Naive B cell (primary cell): Measurements from ENCODE around the gene PARN. TPM values are rescaled to one million over a fixed set of nuclear protein-coding genes. Genes with fewer than 3 reads are reported as not detected.
"Not testable (repeated sequence)": the region's sequence is repeated elsewhere in the genome, so short reads cannot be mapped to it uniquely, and the experiment has no call there.

Experiments used
- ATAC-seq, 2 donors: fragments of 150-1000 bp; cut with Tn5 transposase; 2 replicates each; pipeline ENCODE4 v1.10.0; 2021; ENCODE audit warnings: low read depth in 2 of 2, mild to moderate bottlenecking in 2 of 2, moderate library complexity in 2 of 2
- DNase-seq: peaks from one replicate; pipeline ENCODE4 v3.0.0; 2022
- H3K27ac Mint-ChIP-seq, 6 donors: one replicate each; pipeline ENCODE4 v1.8.0; 2020 to 2022; ENCODE audit warnings: mild to moderate bottlenecking in 6 of 6, mixed read lengths in 6 of 6, moderate library complexity in 5 of 6, inconsistent platforms in 2 of 6
- H3K27me3 Mint-ChIP-seq, 3 donors: one replicate each; pipeline ENCODE4 v1.8.0; 2021 to 2022; ENCODE audit warnings: mixed read lengths in 3 of 3, mild to moderate bottlenecking in 1 of 3
- H3K36me3 Mint-ChIP-seq, 2 donors: one replicate each; pipeline ENCODE4 v1.8.0; 2020 to 2022; ENCODE audit warnings: mixed read lengths in 2 of 2, inconsistent platforms in 1 of 2, mild to moderate bottlenecking in 1 of 2
- H3K4me1 Mint-ChIP-seq, 3 donors: one replicate each; pipeline ENCODE4 v1.8.0; 2020 to 2022; ENCODE audit warnings: mixed read lengths in 3 of 3, inconsistent platforms in 1 of 3, mild to moderate bottlenecking in 1 of 3, moderate library complexity in 1 of 3
- H3K4me3 Mint-ChIP-seq, 8 donors: one replicate each; pipeline ENCODE4 v1.8.0; 2020 to 2022; ENCODE audit warnings: mild to moderate bottlenecking in 8 of 8, mixed read lengths in 8 of 8, moderate library complexity in 8 of 8, inconsistent platforms in 2 of 8
- H3K9me3 Mint-ChIP-seq, 7 donors: one replicate each; pipeline ENCODE4 v1.8.0; 2020 to 2022; ENCODE audit warnings: mixed read lengths in 7 of 7, mild to moderate bottlenecking in 5 of 7, inconsistent platforms in 2 of 7, moderate library complexity in 1 of 7
- polyA plus RNA-seq, 6 donors: library from polyadenylated mRNA; unstranded; fragments of 300-500 nt; fragmentation: Illumina TruSeq; gene quantifications; one replicate each; pipeline ENCODE4 v1.2.3, GENCODE V29; 2021; ENCODE audit warnings: low read depth in 6 of 6

The PARN gene
- polyA plus RNA-seq, 6 donors from 2014 or later: 43.7 to 64.7 (median 55.4) TPM

DNA sequence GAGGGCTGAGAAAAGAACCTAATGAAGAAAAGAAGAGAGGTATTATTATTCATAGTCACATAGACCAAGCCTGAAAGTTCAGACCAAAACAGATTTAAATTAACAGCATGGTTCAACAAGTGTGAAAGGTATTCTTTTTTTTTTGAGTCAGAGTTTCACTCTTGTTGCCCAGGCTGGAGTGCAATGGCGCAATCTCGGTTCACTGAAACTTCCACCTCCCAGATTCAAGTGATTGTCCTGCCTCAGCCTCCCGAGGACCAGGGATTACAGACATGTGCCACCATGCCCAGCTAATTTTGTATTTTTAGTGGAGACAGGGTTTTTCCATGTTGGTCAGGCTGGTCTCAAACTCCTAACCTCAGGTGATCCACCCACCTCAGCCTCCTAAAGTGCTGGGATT lies 49.1 kb downstream of the PARN start:
- peak overlapping the region in 1 of 6 donors; percentile 49 for H3K27ac Mint-ChIP-seq
- not testable (repeated sequence) for H3K9me3 Mint-ChIP-seq, H3K4me1 Mint-ChIP-seq

DNA sequence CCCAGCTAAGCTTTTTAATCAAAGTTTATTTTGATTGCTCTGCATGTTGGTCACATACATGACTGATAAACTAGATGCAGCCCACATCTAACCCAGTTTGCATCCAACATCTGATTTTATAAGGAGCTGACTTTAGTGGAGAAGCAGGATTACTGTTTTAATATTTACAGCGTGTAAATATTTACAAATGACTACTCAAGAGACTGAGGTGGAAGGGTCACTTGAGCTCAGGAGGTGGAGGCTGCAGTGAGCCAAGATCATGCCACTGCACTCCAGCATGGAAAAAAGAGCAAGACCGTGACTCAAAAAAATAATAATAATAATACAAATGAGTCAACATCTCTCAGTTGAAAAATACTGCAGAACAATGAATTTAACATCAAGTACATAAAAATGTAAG lies 50.8 kb downstream of the PARN start:
- H3K27me3 Mint-ChIP-seq: no peaks in the 10 kb centered on the region
- no peak overlapping the region for H3K4me3 Mint-ChIP-seq
- no peaks in the 10 kb centered on the region for H3K4me1 Mint-ChIP-seq
- ATAC-seq (no peak), DNase-seq (no peak)
- H3K27ac Mint-ChIP-seq: no peak overlapping the region
- peaks cover 0 to 7% (median 1%) of the 10 kb centered on the region in 7 donors for H3K9me3 Mint-ChIP-seq
- peaks cover 27 to 29% of the 10 kb centered on the region in 2 donors for H3K36me3 Mint-ChIP-seq

More for the DNA sequence above, 49.1 kb downstream of the PARN start:
- H3K4me3 Mint-ChIP-seq, DNase-seq, ATAC-seq, H3K27me3 Mint-ChIP-seq: not testable (repeated sequence)
- peaks cover 10 to 19% of the 10 kb centered on the region in 2 donors for H3K36me3 Mint-ChIP-seq

DNA sequence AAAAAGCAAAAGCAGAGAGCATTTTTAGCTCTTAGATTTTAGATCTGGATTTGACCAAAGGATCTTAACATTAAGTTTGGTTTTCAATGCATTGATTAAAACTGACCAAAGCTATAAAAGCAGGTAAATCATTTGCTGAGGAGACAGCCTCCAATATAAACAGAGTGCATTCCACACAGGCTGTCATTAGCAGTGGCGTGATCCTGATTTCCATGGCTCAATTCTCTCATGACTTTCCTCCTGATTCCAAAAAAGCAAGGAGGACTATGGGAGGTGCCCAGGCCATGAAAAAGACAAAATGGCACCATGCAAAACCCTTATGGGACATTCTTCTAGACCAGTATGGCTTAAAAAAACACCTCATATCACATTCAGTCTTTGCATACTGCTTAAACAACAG lies 53.5 kb downstream of the PARN start:
- ATAC-seq (no peak), DNase-seq (no peak)
- Mint-ChIP-seq H3K27ac (no peak overlapping the region), H3K36me3 (peaks cover 26 to 37% of the 10 kb centered on the region in 2 donors), H3K27me3 (no peaks in the 10 kb centered on the region), H3K4me1 (no peaks in the 10 kb centered on the region), H3K9me3 (peaks cover 0 to 10% (median 1%) of the 10 kb centered on the region in 7 donors), H3K4me3 (no peak overlapping the region)

DNA sequence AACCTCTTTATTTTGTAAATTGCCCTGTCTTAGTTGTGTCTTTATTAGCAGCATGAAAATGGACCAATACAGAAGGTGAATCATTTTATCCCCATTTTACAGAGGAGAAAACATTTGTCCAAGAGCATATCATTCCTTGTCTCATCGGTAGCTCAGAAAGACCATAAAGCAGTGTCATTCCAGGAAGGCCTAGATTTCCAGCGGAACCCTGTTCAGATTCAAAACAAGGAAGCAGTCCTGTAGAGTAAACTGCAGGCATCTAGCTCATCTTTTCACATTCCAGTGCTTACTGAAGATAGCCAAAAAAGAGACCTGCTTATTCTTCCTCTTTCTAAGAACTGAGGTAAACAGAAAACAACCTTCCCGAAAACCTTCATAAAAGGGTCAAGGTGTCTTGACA lies 54.0 kb downstream of the PARN start:
- Mint-ChIP-seq H3K9me3 (peaks cover 0 to 10% (median 1%) of the 10 kb centered on the region in 7 donors), H3K36me3 (peaks cover 26 to 37% of the 10 kb centered on the region in 2 donors), H3K27me3 (no peaks in the 10 kb centered on the region), H3K4me3 (peak overlapping the region in 1 of 8 donors; percentile 18), H3K27ac (no peak overlapping the region), H3K4me1 (no peaks in the 10 kb centered on the region)
- ATAC-seq: no peak
- DNase-seq: no peak

DNA sequence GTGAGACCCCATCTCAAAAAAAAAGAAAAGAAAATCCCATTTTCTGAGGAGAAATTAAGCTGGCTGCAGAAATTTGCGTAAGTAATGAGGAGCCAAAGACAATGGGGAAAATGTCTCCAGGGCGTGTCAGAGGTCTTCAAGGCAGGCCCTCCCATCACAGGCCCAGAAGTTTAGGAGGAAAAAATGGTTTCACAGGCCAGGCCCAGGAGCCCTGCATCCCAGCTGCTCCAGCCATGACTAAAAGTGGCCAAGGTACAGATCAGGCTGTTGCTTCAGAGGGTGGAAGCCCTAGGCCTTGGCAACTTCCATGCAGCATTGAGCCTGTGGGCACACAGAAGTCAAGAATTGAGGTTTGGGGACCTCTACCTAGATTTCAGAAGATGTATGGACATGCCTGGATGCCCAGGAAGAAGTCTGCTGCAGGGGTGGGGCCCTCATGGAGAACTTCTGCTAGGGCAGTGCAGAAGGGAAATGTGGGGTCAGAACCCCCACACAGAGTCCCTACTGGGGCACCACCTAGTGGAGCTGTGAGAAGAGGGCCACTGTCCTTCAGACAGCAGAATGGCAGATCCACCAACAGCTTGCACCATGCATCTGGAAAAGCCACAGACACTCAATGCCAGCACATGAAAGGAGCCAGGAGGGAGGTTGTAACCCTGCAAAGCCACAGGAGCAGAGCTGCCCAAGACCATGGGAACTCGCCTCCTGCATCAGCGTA lies 55.2 kb downstream of the PARN start:
- ATAC-seq, H3K27me3 Mint-ChIP-seq, H3K4me3 Mint-ChIP-seq, H3K4me1 Mint-ChIP-seq, DNase-seq, H3K9me3 Mint-ChIP-seq: not testable (repeated sequence)
- peaks cover 26 to 37% of the 10 kb centered on the region in 2 donors for H3K36me3 Mint-ChIP-seq
- H3K27ac Mint-ChIP-seq: peak overlapping the region in 3 of 6 donors; percentile 27 to 66 (median 37)

DNA sequence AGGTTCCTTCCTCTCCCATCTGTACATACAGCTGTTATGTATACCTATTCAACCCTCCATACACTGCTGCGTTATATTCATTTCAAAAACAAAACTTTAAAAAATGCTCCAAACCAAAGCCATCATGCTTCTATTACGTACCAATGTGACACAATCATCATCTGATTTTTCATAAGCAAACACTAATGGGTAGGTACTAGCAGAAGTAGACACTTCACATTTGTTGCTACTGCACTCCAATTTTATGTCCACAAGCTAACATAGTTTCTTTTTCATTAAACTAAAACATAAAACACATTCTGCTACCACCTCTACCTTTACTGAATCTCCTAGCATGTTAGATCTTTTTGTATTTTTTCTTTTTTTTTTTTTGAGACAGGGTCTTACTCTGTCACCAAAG lies 57.5 kb downstream of the PARN start:
- DNase-seq (no peak), ATAC-seq (no peak)
- H3K36me3 Mint-ChIP-seq: peaks cover 26 to 30% of the 10 kb centered on the region in 2 donors
- H3K4me3 Mint-ChIP-seq: no peak overlapping the region
- no peaks in the 10 kb centered on the region for H3K4me1 Mint-ChIP-seq
- H3K9me3 Mint-ChIP-seq: peaks cover 0 to 10% (median 1%) of the 10 kb centered on the region in 7 donors
- peak overlapping the region in 1 of 6 donors; percentile 36 for H3K27ac Mint-ChIP-seq
- no peaks in the 10 kb centered on the region for H3K27me3 Mint-ChIP-seq

DNA sequence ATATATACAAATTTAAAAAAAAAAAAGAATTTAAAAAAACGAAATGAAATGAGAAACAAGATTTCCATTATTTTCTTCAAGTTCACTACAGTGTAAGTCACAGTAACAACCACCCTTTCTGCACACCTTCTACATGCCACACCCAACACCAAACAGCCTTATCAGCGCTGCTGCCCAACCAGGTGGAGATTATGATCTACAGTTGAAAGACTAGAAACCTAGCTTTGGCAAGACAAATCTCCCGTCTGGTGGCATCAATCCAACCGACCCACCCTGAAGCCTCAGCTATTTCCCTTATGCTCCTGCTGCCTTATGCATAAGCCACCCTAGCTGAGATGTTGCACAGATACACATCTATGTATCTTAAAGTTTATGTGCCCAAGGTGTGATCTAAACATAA lies 60.8 kb downstream of the PARN start:
- H3K27ac Mint-ChIP-seq: peak overlapping the region in 1 of 6 donors; percentile 12
- peaks cover 0 to 4% (median 0%) of the 10 kb centered on the region in 7 donors for H3K9me3 Mint-ChIP-seq

DNA sequence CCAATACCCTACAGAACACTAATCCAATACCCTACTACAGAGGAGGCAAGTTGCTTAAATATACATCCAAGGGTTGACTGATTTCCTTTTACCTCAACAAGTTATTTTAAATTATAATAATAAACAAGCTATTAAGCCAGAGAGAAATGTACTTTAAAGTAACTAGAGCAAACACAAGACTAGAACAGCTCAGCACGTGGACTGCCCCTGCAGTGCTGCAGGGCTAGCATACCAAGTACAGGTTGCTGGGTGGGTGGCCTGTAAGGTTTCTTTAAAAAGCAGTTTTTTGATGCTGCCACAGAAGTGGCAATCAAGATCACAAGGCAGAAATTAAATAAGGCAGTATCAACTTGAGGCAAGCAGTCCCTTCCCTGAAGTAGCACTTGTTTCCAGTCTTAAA lies 63.5 kb downstream of the PARN start:
- ATAC-seq (no peak), DNase-seq (no peak)
- Mint-ChIP-seq H3K36me3 (no peaks in the 10 kb centered on the region), H3K4me3 (no peak overlapping the region), H3K9me3 (no peaks in the 10 kb centered on the region), H3K4me1 (peaks cover 0 to 18% (median 4%) of the 10 kb centered on the region in 3 donors), H3K27me3 (no peaks in the 10 kb centered on the region), H3K27ac (peak overlapping the region in 1 of 6 donors; percentile 28)

More for the DNA sequence above, 60.8 kb downstream of the PARN start:
- Mint-ChIP-seq H3K27me3 (no peaks in the 10 kb centered on the region), H3K4me3 (no peak overlapping the region), H3K36me3 (peaks cover 7 to 9% of the 10 kb centered on the region in 2 donors), H3K4me1 (peaks cover 0 to 8% (median 4%) of the 10 kb centered on the region in 3 donors)
- ATAC-seq (no peak), DNase-seq (no peak)

DNA sequence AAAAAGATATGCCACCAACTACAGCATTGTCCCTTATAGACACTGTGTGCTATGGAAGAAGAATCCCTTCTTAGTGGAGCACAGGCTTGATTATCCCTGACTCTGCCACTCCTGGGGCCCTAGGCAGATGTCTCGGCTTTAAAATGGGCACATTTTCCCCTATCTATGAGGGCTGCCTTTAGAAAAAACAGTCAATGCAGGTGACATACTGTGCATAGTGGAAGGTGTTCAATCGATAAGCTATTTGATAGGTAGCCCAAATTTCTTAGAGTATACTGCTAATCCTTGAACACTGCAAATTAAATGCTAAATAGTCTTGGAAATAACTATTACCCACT lies 64.4 kb downstream of the PARN start:
- no peak for DNase-seq
- H3K4me1 Mint-ChIP-seq: peaks cover 0 to 18% (median 4%) of the 10 kb centered on the region in 3 donors
- no peaks in the 10 kb centered on the region for H3K27me3 Mint-ChIP-seq
- ATAC-seq: no peak
- no peaks in the 10 kb centered on the region for H3K36me3 Mint-ChIP-seq
- no peak overlapping the region for H3K27ac Mint-ChIP-seq
- H3K4me3 Mint-ChIP-seq: no peak overlapping the region
- H3K9me3 Mint-ChIP-seq: no peaks in the 10 kb centered on the region

DNA sequence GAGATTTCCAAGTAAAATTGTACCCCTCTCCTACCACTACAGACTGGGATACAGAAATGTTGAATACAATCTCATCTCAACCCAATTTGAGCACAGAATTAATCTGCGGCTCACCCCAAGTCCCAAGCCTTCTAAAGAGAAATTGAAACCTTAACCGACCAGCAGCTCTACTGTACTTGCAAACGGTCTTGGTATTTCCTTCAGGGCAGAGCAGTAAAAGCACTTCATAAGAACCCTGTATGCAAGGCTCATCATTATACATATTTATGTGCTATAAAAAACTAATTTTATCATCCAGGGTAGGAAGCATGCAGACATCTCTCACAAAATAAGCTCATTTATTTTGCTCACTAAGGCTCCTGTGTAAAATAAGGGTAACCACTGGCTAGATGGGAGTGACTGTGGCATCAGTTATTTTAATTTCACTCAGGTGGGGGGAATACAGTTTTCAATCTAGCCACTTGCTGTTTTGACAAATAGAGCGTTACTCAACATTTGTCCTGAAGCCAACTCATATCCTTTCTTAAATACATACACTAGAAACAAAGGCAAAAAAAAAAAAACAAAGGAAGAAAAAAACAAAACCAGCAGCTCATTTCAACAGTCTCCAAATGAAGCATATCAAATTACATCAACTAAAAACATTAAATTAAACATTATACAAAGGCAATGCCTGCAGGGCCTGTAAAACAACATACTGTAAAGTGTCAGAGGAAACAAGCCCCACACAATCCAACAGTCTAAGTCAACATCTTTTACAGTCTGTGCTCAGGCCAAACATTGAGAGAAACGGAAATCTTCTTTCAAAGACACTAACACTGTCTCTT lies 65.0 kb downstream of the PARN start:
- peaks cover 1 to 3% of the 10 kb centered on the region in 2 donors for H3K36me3 Mint-ChIP-seq
- peak overlapping the region in 3 of 6 donors; percentile 69 to 74 (median 70) for H3K27ac Mint-ChIP-seq
- no peak for DNase-seq
- ATAC-seq: no peak
- H3K27me3 Mint-ChIP-seq: no peaks in the 10 kb centered on the region
- H3K4me3 Mint-ChIP-seq: no peak overlapping the region
- H3K4me1 Mint-ChIP-seq: peaks cover 0 to 18% (median 4%) of the 10 kb centered on the region in 3 donors
- H3K9me3 Mint-ChIP-seq: no peaks in the 10 kb centered on the region

DNA sequence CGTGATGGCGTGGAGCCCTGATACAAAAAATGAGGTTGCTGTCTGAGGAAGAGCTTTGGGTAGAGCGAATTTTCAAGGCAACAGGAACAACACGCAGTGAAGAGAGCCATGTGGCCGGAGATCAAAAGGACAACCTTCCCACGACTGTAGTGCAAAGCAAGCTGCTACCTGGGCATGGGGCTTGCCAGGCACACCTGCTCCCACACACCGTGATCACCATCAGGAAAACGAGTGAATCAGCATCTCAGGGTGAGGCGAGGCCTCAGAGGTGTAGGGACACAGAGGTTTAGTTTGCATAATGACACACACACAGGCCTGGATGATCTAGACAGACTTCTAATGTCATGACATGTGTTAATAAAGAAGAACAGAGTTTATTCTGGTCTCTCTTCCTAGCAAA lies 65.7 kb downstream of the PARN start:
- Mint-ChIP-seq H3K4me3 (no peak overlapping the region), H3K9me3 (no peaks in the 10 kb centered on the region), H3K27me3 (no peaks in the 10 kb centered on the region), H3K27ac (peak overlapping the region in 1 of 6 donors; percentile 15), H3K36me3 (peaks cover 7 to 9% of the 10 kb centered on the region in 2 donors), H3K4me1 (peaks cover 1 to 18% (median 8%) of the 10 kb centered on the region in 3 donors)
- DNase-seq (no peak), ATAC-seq (no peak)

DNA sequence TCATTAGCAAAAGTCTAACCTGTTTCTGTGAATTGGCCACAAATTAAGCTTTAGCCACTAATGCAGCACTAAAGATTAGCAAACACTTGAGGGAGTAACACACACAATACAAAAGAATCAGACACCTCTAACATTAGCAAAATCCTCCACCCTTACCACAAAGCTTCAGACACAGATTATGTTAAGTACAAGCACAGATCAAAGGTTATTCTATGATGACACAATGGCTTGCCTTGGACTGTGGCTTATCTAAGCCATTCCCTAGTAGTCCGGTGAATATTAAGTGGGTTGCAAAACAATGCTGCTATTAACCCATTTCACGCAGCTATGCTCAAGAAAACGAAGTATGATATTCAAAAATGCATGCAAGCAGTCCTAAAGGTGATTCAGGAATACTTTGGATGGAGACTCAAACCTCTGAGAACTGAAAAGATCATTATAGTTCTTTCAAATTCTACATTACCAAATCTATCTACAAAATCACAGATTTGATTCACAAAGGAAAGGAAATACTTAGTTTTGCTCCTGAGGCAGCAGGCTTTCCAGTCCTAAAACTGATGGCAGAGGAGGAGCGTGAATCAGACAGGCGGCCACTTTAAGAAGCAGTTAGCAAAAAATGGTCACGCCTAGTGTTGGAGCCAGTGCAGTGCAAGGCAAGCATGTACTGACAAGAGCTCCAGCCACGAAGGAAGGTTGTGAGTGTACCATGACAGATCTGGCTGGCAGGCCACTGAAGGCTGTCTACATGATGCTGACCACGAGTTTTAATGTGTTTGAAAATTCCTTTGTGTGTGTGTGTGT lies 67.2 kb downstream of the PARN start:
- Mint-ChIP-seq H3K36me3 (peaks cover 7 to 9% of the 10 kb centered on the region in 2 donors), H3K27me3 (no peaks in the 10 kb centered on the region), H3K4me1 (peaks cover 1 to 18% (median 8%) of the 10 kb centered on the region in 3 donors), H3K9me3 (no peaks in the 10 kb centered on the region), H3K27ac (peak overlapping the region in 2 of 6 donors; percentile 27 to 49), H3K4me3 (no peak overlapping the region)
- no peak for ATAC-seq
- no peak for DNase-seq

DNA sequence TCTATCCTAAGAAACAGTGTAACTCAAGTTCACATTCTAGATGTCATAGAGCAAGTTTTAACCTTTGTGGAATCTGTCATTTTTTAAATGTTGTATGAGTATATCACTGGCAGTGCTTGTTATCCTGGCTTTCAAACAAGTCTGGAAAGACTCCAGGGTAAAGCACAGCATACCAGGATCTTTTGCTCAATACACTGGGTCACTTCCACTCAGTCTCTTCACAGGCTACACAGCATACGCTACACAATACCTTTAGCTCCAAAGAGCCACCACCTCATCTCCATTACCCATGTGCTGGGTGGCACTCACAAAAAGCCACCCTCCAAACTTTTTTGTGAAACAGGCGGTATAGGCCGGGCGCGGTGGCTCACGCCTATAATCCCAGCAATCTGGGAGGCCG lies 69.5 kb downstream of the PARN start:
- DNase-seq: no peak
- H3K36me3 Mint-ChIP-seq: peaks cover 7 to 9% of the 10 kb centered on the region in 2 donors
- no peaks in the 10 kb centered on the region for H3K9me3 Mint-ChIP-seq
- ATAC-seq: no peak
- H3K4me1 Mint-ChIP-seq: peaks cover 1 to 18% (median 7%) of the 10 kb centered on the region in 3 donors
- H3K27me3 Mint-ChIP-seq: no peaks in the 10 kb centered on the region
- H3K4me3 Mint-ChIP-seq: no peak overlapping the region
- H3K27ac Mint-ChIP-seq: no peak overlapping the region
